Islet of Langerhans (tissue), 1 donor: ENCODE data around the gene RBP3.

Experiments used
- FAIRE-seq: peaks from one replicate; lab custom pipeline; 2011; peaks lifted over from hg19 to GRCh38; lab: Jason Lieb, UNC

RBP3 gene

DNA sequence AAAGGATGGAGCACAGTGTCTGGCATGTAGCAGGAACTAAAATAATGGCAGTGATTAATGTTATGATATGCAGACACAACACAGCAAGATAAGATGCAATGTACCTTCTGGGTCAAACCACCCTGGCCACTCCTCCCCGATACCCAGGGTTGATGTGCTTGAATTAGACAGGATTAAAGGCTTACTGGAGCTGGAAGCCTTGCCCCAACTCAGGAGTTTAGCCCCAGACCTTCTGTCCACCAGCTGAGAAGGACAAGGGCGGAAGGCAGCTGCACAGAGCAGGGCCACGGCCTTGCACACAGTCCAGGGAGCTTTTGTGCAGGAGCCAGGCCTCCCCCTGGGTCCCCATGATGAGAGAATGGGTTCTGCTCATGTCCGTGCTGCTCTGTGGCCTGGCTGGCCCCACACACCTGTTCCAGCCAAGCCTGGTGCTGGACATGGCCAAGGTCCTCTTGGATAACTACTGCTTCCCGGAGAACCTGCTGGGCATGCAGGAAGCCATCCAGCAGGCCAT, at the start of gene RBP3:
Gene RBP3 (plus strand): TSS at position 226 of the 514 bp plus-strand sequence. CDS start 122 bp downstream, at position 348.
- no peak for FAIRE-seq

DNA sequence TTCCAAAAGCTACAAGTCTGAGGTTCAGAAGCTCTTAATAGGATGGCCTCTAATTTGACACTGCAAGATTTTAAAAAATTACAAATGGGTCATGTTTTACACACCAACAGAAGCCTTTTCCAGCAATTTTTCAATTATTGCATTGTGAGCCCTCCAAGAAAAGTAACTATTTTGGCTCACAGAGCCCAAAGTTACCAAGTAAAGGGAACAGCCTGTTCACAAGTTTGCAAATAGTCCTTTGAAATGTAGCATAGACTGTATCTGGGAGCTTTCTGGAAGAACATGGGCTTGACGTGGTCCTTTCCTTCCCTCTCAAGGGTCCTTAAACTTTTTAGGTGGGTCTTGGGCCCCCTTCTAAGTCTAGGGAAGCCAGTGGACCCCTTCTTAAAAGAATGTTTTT, 49.4 kb upstream of the RBP3 start:
- no peak for FAIRE-seq

DNA sequence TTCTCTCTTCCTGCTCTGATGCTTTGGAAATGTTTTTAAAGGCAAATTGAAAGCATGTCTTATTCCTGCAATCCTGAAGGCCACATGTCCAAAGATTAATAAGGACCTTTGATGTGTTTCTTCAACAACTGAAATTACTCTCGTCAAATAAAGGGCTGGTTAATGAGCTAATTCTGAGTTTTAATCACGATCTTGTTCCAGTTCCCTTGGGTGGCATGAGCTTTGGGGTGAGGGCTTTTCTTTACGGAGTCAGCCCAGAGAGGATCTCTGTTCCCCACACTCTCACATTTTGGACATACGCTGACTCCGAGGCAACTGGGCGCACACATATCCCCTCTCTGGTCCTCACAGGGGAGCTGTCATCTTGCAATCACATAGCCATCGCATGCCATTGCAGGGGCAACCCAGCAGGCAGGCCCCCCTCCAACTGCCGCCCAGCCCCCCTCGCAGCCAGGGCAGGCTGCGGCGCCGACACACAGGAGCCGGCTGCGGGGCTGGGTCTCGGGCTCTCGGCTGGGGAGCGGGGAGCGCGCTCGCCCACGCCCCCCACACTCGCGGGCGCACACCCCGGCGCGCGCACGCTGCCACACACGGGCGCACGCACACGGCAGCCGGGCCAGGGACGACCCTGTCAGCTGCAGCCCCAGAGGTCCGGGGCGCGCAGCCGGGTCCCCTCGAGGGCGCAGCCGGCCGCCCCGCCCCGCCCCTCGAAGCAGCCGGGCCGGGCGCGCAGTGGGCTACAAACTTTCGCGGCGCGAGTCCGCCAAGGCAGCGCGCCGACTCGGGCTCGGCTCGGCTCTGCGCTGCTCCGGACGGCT, 48.3 kb upstream of the RBP3 start, which contains the start of gene GDF10:
Gene GDF10 (plus strand): TSS at position 587 of the 818 bp plus-strand sequence. CDS start 455 bp downstream, outside the sequence.
- FAIRE-seq: no peak

DNA sequence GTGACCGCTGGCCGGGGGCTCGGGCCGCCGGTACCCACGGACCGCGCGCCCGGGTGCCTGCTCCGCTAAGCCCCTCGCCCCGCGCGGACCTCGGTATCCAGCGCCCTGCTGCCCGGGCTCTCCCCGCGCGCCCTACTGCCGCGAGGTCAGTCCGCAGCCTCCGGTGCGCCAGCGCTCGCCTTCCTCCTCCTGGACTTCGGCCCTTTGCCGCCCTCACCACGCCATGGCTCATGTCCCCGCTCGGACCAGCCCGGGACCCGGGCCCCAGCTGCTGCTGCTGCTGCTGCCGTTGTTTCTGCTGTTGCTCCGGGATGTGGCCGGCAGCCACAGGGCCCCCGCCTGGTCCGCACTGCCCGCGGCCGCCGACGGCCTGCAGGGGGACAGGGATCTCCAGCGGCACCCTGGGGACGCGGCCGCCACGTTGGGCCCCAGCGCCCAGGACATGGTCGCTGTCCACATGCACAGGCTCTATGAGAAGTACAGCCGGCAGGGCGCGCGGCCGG, 47.7 kb upstream of the RBP3 start:
- no peak for FAIRE-seq

DNA sequence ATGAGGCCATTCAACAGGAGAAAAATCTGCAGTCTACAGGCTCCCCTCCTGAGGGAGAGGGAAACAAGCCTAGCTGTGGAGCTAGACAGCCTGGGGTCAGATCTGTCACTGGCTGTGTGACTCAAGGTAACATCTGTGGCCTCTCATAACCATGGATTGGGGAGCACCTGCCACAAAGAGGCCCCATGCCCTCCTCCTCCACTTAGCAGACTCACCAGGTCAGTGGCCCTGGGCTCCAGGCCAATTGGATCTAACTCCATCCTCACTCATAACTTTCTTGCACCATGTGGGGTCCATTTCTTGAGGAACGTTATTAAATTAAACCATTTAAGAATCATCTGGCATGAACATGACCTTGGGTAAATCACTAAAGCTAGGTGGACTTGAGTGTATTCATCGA, 46.3 kb upstream of the RBP3 start:
- no peak for FAIRE-seq

DNA sequence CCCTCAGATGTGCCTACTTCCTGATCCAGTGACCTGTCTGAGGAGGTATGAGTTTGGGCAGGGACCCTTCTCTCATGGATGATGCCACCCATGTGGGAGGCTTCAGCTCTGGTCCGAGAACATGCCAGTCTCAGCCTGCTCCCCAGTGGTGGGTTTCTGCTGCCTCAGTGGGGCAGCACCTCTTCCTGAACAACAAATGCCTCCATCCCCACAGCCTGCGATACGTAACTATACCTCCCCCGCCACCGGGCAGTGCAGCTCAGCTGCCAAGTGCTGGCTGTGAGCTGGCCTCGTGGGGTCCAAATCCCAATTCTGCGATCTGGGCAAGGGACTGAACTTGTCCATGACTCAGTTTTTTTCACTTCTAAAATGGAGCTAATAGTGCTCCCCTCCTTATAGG, 45.1 kb upstream of the RBP3 start:
- FAIRE-seq: no peak

DNA sequence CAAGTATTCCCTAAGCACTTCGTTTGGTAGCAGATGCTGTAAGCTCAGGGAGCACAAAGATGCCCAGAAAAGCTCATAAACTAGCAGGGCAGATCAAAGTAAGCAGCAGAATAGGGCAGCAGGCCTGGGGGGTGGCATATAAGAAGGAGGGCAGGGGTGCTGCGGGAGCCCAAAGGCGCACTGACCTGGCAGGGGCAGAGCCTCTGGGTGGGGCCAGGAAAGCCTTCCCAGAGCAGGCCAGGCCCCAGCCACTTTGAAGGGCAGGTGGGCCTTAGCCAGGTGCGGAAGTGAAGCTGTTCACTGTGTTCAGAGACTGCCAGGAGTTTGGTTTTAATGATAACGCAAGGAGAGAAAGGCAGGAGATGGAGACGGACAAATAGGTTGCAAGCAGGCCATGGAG, 44.3 kb upstream of the RBP3 start:
- FAIRE-seq: no peak

DNA sequence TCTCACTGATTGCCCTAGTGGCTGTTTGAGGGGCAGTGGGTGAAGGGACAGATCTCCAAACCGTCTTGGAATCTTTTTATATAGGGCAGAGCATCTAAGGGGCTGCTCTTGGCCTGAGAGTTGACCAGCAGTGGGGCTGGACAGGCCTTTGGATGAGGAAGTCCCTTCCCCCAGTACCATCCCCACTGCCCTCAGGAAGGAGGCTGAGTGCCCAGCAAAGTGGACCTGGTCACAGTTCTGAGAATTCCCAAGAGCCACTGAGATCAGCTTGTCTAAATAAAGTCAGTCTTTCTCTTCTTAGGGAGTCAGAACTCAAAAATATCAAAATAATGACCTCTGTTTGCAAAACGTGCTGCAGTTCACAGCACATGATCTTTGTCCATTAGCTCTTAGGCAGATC, 42.6 kb upstream of the RBP3 start:
- no peak for FAIRE-seq

DNA sequence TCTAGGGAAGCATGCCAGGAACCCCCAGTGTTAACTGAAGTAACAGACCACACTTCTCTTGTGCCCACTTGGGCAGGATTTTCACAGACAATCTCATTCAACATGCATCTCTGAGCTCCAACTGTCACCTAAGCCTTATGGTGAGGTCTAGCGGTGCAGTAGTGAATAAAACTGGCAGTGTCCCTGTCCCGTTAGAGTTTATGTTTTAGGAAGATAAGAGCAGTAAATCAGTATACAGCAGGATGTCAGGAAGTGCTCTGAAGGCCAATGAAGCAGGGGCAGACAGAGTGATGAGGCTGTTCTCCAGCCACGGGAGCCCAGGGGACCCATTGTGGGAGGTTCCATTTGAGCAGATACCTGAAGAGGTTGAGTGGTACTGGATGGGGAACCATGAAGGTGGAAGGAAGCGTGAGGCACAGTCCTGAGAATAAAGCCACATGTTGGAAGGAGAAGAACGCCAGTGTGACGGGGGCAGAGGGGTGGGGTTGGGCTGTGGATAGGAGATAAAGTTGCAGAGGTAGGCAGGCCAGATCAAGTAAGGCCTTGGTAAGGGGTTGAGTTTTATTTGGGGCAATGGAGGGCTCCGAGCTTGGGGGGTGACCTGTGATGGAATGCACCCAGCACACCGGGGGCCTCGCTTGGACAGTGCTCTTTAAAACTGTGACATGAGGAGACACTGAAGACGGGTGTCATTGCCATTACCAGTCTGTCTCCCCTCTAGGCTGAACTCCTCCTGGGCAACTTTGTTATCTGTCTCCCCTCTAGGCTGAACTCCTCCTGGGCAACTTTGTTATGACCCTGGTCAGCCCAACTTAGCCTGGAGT, 41.6 kb upstream of the RBP3 start:
- no peak for FAIRE-seq

DNA sequence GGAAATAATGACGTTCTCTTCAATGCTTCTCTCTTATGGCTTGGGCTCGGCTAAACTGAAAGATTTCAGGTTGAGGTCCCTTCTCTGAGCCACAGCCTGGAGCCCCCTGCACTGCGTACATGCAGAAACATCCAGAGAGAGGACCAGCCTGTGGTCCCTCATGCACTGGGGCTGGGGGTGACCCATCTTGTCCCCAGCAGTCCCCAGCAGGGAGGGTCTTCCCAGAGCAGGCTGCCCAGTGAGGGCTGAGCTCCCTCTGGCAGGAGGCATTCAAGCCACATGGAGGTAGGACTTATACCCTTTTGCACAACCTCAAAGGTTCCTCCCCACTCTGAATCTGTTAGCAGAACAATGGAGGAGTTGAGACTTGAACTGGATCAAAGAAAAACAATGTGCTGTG, 40.8 kb upstream of the RBP3 start:
- no peak for FAIRE-seq

DNA sequence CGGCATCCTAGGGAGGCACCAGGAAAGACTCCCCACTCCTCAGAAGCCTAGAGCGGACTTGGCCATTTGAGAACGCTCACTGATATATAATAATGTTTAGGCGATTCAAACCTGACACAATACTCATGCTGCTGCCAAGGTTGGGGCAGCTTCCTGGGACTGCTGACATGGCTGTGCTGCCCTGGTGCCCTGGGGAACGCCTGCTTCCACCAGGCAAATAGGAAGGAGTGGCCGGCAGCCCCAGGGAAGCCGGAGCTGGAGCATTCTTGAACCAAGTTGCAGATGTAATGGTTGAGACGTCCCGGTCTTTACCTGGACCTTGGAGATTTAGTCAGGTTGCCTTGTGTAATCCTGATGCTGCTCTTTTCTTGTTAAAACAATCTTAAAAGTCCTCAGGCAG, 39.4 kb upstream of the RBP3 start:
- FAIRE-seq: no peak

DNA sequence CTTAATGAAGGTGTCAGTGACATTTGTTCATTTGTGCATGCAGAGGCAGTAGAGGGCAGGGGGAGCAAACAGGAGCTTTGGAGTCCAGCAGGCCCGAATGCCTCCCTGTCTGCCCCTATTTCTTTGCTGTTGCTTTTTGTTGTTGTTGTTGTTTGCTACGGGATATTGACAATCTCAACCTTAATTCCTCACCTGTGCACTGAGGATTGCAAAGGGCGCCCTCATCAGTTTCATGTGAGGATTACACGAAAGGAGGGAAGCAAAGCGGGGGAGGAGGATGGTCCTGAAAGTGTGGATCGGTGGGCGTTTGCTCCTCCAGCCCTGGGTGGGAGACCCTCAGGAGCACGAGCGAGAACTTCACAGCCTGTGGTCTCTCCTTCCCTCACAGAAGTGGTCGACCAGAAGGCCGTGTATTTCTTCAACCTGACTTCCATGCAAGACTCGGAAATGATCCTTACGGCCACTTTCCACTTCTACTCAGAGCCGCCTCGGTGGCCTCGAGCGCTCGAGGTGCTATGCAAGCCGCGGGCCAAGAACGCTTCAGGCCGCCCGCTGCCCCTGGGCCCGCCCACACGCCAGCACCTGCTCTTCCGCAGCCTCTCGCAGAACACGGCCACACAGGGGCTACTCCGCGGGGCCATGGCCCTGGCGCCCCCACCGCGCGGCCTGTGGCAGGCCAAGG, 38.6 kb upstream of the RBP3 start:
- FAIRE-seq: no peak

DNA sequence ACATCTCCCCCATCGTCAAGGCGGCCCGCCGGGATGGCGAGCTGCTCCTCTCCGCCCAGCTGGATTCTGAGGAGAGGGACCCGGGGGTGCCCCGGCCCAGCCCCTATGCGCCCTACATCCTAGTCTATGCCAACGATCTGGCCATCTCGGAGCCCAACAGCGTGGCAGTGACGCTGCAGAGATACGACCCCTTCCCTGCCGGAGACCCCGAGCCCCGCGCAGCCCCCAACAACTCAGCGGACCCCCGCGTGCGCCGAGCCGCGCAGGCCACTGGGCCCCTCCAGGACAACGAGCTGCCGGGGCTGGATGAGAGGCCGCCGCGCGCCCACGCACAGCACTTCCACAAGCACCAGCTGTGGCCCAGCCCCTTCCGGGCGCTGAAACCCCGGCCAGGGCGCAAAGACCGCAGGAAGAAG, 38.1 kb upstream of the RBP3 start:
- FAIRE-seq: no peak

DNA sequence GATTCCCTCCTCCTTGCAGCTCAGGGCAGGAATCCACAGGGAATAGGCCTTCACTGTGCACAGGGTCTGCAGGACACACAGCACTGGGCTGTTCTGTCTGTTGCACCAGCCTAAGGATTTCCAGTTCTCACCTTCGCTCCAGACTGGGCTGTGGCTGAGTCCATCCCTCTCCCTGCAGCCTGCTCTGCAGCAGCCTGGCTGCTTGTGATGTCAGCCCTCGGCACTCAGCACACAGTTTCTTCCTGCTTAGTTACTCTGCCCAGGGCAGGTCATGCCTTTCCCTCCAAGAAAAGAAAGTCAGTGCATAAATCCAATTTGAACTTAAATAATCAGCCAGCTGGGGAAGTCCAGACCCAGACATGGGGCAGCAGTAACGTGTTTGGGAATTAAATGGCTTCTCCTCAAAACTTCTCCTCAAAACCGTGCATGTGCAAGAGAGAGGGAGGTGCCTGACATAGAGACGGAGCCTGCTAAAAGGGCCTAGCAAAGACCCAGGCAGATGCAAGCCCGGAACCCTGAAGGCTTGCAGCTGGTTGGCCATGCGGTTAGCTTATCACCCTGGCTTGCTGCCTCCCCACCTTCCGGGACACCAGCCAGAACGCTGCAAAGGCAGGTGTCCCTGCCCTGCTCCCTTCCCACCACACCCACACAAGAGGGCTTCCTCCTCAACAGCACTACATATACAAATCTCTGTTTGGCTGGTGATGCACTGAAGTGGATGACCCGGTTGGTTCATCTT, 36.8 kb upstream of the RBP3 start:
- no peak for FAIRE-seq

DNA sequence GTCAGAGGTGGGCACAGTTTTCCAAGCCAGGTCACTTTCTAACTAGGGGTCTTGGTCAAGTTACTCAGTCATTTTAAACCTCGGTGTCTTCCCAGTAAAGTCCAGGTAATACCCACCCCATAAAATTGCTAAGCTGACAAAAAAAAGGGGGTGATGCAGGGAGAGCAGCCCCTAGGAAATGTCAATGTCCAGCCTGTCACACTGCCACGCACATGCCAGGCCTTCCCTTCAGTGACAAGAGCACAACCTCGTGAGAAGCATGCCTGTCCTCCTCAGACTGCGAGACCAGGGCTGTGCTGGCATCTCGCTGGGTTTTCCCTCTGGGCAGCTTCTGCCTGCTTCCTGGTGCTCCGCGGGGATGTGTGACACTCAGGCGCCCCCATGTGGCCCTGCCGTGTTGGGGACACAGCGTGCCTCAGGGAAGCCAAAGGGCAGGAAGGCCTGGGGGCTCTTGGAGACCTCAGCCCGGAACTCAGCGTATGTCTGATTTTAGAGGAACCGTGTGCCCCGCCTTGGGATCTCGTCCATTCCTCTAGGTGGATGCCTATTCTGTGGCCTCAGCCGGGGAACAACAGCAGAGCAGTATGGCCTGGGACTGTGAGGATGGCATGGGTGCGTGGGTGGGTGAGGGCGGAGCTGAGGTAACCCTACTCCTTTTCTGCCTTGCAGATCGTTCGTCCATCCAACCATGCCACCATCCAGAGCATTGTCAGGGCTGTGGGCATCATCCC, 36.1 kb upstream of the RBP3 start:
- FAIRE-seq: no peak

DNA sequence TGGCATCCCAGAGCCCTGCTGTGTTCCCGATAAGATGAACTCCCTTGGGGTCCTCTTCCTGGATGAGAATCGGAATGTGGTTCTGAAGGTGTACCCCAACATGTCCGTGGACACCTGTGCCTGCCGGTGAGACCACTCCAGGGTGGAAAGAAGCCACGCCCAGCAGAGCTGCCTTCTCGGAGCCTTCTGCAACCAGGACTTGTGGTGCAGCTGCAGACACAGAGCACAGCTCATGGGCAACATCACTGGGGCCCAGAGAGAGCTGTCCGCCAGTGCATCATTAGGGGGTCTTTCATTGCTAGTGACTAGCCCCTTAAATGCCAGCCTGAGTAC, 35.5 kb upstream of the RBP3 start:
- no peak for FAIRE-seq

DNA sequence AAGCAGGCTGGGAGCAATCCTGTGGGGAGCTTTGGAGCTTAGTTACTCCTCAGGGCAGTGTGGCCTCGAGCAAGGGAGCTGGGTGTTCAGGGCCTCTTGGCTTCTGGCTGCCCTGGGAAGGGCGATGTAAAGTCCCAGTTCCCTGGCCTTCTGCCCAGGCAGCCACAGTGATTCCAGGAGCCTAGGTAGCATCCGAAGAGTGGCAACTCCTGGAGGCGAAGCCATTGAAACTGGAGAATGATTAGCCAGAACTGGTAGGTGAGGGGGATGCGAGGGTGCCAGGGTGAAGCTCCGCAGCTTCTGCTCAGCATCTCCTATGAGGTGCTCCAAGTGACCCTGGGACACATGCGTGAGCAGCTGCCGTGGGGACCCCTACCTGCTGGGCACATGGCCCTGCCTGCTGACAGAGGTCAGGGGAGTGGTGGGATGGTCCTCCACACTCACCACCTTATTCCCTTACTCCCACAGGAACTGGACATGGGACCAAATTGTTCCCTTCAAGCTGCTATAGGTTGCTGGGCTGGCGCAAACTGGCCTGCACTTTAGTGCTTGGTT, 33.7 kb upstream of the RBP3 start:
- no peak for FAIRE-seq

DNA sequence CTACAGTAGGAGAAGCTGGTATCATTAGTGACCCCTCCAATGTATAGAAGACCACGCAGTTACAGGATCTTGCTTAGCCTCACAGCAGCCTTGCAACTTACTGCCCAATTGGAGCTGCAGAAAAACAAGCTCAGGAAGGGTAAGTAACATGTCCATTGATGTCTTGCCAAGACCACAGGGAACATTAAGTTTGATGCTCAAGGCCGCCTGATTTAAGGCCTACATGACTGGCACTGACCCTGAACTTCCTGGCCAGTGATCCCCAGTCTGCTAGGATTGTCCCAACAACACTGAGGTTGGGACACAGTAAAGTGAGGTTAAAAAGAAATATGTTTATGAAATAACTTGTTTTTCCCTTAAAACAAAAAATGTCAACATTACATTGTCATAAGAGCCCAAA, 32.7 kb upstream of the RBP3 start:
- FAIRE-seq: no peak

DNA sequence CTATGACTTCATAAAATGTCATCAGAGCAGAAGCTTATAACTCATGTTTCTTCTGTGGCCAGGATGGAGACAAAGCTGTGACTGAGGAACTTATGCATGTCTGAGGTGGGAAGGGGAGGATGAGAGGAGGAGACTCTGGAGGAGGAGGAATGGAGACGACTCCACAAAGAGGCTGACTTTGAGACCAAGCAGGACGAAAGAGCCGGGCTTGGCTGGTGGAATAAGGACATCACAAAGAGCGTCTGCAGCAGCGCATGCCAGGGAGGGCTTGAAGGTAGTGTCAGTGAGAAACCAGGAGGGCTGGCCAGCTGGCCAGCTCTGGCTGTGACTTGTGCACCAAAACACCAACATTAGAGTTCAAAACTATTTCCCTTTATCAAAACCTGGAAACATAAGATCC, 32.0 kb upstream of the RBP3 start:
- no peak for FAIRE-seq

DNA sequence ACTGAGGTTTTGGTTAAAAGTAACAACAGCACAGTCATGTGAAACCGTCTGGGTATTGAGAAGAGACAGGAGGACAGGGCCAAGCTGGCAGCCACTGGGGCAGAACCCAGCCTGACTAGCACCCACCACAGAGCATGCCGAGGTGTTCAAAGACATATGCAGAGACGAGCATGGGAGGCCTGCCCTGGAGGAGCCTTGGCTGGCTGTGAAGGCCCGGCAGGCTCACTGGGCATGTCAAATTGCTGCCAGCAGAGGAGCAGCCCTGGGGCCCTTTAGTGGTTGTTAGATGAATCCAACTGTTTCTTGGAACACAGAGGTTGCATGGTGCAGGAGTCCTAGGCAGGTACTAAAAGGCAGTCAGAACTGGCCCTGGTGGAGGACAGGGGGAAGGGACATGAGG, 30.9 kb upstream of the RBP3 start:
- no peak for FAIRE-seq

DNA sequence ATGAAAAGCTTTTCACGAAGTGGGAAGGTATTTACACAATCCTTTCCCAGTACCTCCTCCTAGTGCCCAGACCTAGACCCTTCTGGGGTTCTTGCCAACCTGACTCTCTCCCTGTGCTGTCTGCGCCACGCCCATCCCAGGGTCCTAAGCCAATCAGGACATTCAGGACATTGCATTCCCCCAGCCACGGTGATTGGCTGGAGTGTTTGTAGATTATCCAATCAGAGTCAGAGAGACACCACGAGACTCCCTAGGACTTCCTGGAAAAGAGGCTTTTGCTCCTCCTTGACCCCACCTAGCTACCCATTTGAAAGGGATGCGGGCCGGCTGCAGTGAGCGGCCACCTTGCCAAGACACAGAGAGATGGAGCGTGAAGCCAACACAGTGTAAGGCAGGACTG, 29.5 kb upstream of the RBP3 start:
- FAIRE-seq: no peak
